Activated naive CD4-positive, alpha-beta T cell treated with anti-CD3 and anti-CD28 coated beads, Interleukin-2, amount 50 U/mL, for 24 hours (primary cell): ENCODE measurements around the gene C16orf74.

Experiments
- H3K27ac Mint-ChIP-seq: one replicate; pipeline ENCODE4 v1.8.0; 2021; ENCODE audit warnings: mild to moderate bottlenecking, mixed read lengths
- H3K27me3 Mint-ChIP-seq: one replicate; pipeline ENCODE4 v1.8.0; 2021; ENCODE audit warnings: mixed read lengths
- H3K36me3 Mint-ChIP-seq: one replicate; pipeline ENCODE4 v1.8.0; 2021; ENCODE audit warnings: mixed read lengths
- H3K4me1 Mint-ChIP-seq: one replicate; pipeline ENCODE4 v1.8.0; 2021; ENCODE audit warnings: mixed read lengths
- H3K4me3 Mint-ChIP-seq: one replicate; pipeline ENCODE4 v1.8.0; 2021; ENCODE audit warnings: mild to moderate bottlenecking, mixed read lengths
- H3K9me3 Mint-ChIP-seq: one replicate; pipeline ENCODE4 v1.8.0; 2021; ENCODE audit warnings: mixed read lengths

Gene C16orf74

GRCh38 chr16:85658504-85659326 is 92.2 kb downstream of the C16orf74 start:
- Mint-ChIP-seq H3K27ac (no peak overlapping the region), H3K4me3 (no peak overlapping the region), H3K4me1 (no peaks in the 10 kb centered on the region), H3K27me3 (no peaks in the 10 kb centered on the region), H3K36me3 (peaks cover 10% of the 10 kb centered on the region), H3K9me3 (no peaks in the 10 kb centered on the region)

GRCh38 chr16:85657996-85658395 is 92.9 kb downstream of the C16orf74 start:
- Mint-ChIP-seq H3K4me3 (no peak overlapping the region), H3K9me3 (no peaks in the 10 kb centered on the region), H3K4me1 (no peaks in the 10 kb centered on the region), H3K36me3 (peaks cover 10% of the 10 kb centered on the region), H3K27me3 (no peaks in the 10 kb centered on the region), H3K27ac (no peak overlapping the region)
